Right lobe of liver (tissue), 6 donors: ENCODE data around the gene TRAF3IP1. TPM values are rescaled to one million over a fixed set of nuclear protein-coding genes. Genes with fewer than 3 reads are reported as not detected.

Experiments used
- ATAC-seq, 4 donors: fragments of 200-7000 bp; cut with Tn5 transposase; one replicate each; pipeline ENCODE4 v1.9.1; 2020; ENCODE audit warnings: mild to moderate bottlenecking in 4 of 4, moderate library complexity in 4 of 4
- DNase-seq, 3 donors: peaks; one replicate each; pipeline ENCODE4 v3.0.0-alpha.2; 2020
- H3K27ac ChIP-seq, 3 donors: fragments of 200-600 bp; one replicate each; pipeline ENCODE4 v1.8.0; 2022
- H3K27me3 ChIP-seq, 2 donors: fragments of 200-600 bp; one replicate each; pipeline ENCODE4 v1.8.0; 2022
- H3K36me3 ChIP-seq, 4 donors: fragments of 200-600 bp; sonication (generic) in 1 of 4; one replicate each; pipeline versions ENCODE4 v1.5.1 to v1.8.0; 2017 to 2022; ENCODE audit warnings: control low read depth in 1 of 4
- H3K4me1 ChIP-seq, 4 donors: fragments of 200-600 bp; sonication (generic) in 1 of 4; one replicate each; pipeline versions ENCODE4 v1.5.1 to v1.8.0; 2017 to 2022; ENCODE audit warnings: control low read depth in 1 of 4
- H3K4me3 ChIP-seq, 3 donors: fragments of 200-600 bp; one replicate each; pipeline ENCODE4 v1.8.0; 2022
- H3K9me3 ChIP-seq, 4 donors: fragments of 200-600 bp; sonication (generic) in 1 of 4; one replicate each; pipeline versions ENCODE4 v1.5.1 to v1.8.0; 2017 to 2022; ENCODE audit warnings: control low read depth in 1 of 4
- POLR2A ChIP-seq: fragments of 450-650 bp; IDR thresholded peaks from one replicate; pipeline ENCODE4 v1.6.1; 2017; ENCODE audit warnings: antibody characterized with exemption, mild to moderate bottlenecking
- WGBS: methylation state at CpG from one replicate; pipeline ENCODE4 v1.1.6; 2018; ENCODE audit warnings: low coverage, low lambda C conversion rate; ENCODE audit not compliant: insufficient coverage; ENCODE audit errors: missing lambda C conversion rate; 5-methylcytosine and 5-hydroxymethylcytosine counted together
- intact Hi-C, 2 donors: fragments of 100-400 bp; cut with DNase I; formaldehyde crosslinking; loops; one replicate each; pipeline versions ENCODE4 v1.11.2 to v1.14.1; 2022
- total RNA-seq, 6 experiments: library from RNA; depleted of rRNA in 2 of 6; stranded (reverse); fragments of >200 nt in 2 of 6; fragmentation: NEBNext Ultra II Directional in 3 of 6; extraction: Animal tissue kit (Norgen Biotek cat#: 25700) in 3 of 6; gene quantifications; one replicate each; pipeline versions ENCODE4 v1.1.0 to v1.2.4, GENCODE V29; 2016 to 2023
- TF ChIP-seq, protein P1 (sequence below), 4 donors: fragments of 200-600 bp in 3 of 4; fragments of 450-650 bp in 1 of 4; IDR thresholded peaks; one replicate each; pipeline versions ENCODE4 v1.5.1 to v1.8.0; 2016 to 2022; ENCODE audit warnings: antibody characterized with exemption in 4 of 4, mild to moderate bottlenecking in 2 of 4
- donor health status: DM: no; HTN: yes; CAD: no.
- donor health status: DM: no; HTN: no; CAD: no.
- donor health status: DM: no; HTN: no; CAD: no.
- donor health status: DM: no; HTN: yes; CAD: no.
- donor health status: DM: no; HTN: yes; CAD: no.

Gene TRAF3IP1
- total RNA-seq, 6 experiments from 2014 or later, result 4.6 to 12.0 (median 8.3) TPM

GRCh38 chr2:238341536-238341935 is 21.2 kb downstream of the TRAF3IP1 start:
- Histone ChIP-seq H3K9me3 (no peaks in the 10 kb centered on the region), H3K4me1 (no peaks in the 10 kb centered on the region), H3K4me3 (no peak overlapping the region), H3K36me3 (peaks cover 0 to 3% (median 0%) of the 10 kb centered on the region in 4 donors), H3K27me3 (no peaks in the 10 kb centered on the region), H3K27ac (no peak overlapping the region)
- TF ChIP-seq, protein P1, sequence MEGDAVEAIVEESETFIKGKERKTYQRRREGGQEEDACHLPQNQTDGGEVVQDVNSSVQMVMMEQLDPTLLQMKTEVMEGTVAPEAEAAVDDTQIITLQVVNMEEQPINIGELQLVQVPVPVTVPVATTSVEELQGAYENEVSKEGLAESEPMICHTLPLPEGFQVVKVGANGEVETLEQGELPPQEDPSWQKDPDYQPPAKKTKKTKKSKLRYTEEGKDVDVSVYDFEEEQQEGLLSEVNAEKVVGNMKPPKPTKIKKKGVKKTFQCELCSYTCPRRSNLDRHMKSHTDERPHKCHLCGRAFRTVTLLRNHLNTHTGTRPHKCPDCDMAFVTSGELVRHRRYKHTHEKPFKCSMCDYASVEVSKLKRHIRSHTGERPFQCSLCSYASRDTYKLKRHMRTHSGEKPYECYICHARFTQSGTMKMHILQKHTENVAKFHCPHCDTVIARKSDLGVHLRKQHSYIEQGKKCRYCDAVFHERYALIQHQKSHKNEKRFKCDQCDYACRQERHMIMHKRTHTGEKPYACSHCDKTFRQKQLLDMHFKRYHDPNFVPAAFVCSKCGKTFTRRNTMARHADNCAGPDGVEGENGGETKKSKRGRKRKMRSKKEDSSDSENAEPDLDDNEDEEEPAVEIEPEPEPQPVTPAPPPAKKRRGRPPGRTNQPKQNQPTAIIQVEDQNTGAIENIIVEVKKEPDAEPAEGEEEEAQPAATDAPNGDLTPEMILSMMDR (IDR thresholded peaks at IDR 0.05), result no peak
- TF ChIP-seq POLR2A, result no peak
- intact Hi-C loops, result no loop called here
- WGBS, result 89% methylated on average over 1 of the region's 9 CpGs
- DNase-seq (no peak), ATAC-seq (no peak)

DNA sequence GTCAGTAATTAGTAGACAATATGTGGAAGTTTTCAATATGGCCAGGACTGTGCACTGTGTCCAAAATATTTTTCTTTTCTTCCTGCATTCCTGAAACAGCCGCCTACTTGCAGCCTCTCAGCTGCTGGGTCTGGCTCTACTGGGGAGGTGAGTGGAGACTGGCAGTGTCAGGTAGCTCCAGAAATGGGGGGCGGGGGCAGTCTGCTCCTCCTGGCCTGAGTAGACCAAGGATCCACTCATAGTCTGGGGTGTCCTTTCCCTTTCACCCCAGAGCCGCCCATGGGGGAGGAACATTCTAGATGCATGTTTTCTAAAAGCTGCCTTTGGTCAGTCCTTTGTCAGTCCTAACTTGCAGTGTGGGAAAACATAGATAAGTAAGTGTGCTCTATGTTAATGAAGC is 23.7 kb downstream of the TRAF3IP1 start:
- 100% methylated on average over 3 of the region's 3 CpGs for WGBS
- H3K27ac ChIP-seq, result no peak overlapping the region
- H3K9me3 ChIP-seq, result no peaks in the 10 kb centered on the region
- no peak for TF ChIP-seq POLR2A
- TF ChIP-seq, protein P1 (IDR thresholded peaks at IDR 0.05), result no peak
- no peak overlapping the region for H3K4me3 ChIP-seq
- DNase-seq (no peak), ATAC-seq (no peak)
- H3K27me3 ChIP-seq, result no peaks in the 10 kb centered on the region
- intact Hi-C loops, result no loop called here
- peaks cover 0 to 10% (median 2%) of the 10 kb centered on the region in 4 donors for H3K36me3 ChIP-seq
- H3K4me1 ChIP-seq, result no peaks in the 10 kb centered on the region

GRCh38 chr2:238344517-238344916 is 24.2 kb downstream of the TRAF3IP1 start:
- 92% methylated on average over 5 of the region's 10 CpGs for WGBS
- ATAC-seq, result no peak

GRCh38 chr2:238345297-238345968 is 25.1 kb downstream of the TRAF3IP1 start:
- intact Hi-C loops, result loop anchor here in 1 of 2 donors (5.0 kb wide), 1 partner anchor 93 kb away; no protein-coding TSS in a partner anchor
- no peak overlapping the region for H3K27ac ChIP-seq
- 90% methylated on average over 7 of the region's 16 CpGs for WGBS
- no peak for TF ChIP-seq POLR2A
- TF ChIP-seq, protein P1 (IDR thresholded peaks at IDR 0.05), result no peak
- H3K4me1 ChIP-seq, result no peaks in the 10 kb centered on the region
- H3K27me3 ChIP-seq, result no peaks in the 10 kb centered on the region
- peaks cover 0 to 13% (median 4%) of the 10 kb centered on the region in 4 donors for H3K36me3 ChIP-seq
- DNase-seq, result no peak
- peak in 1 of 4 donors; percentile 35 for ATAC-seq
- no peak overlapping the region for H3K4me3 ChIP-seq
- H3K9me3 ChIP-seq, result no peaks in the 10 kb centered on the region

More at GRCh38 chr2:238344517-238344916, 24.2 kb downstream of the TRAF3IP1 start:
- TF ChIP-seq, protein P1 (IDR thresholded peaks at IDR 0.05), result no peak
- TF ChIP-seq POLR2A, result no peak
- Histone ChIP-seq H3K4me1 (no peaks in the 10 kb centered on the region), H3K27me3 (no peaks in the 10 kb centered on the region), H3K27ac (no peak overlapping the region), H3K36me3 (peaks cover 0 to 13% (median 4%) of the 10 kb centered on the region in 4 donors), H3K9me3 (no peaks in the 10 kb centered on the region), H3K4me3 (no peak overlapping the region)
- DNase-seq, result no peak
- intact Hi-C loops, result no loop called here
